HG03521 (cell line): Measurements from ENCODE around the gene GATA2.

Experiments
- ATAC-seq: cut with Tn5 transposase; IDR thresholded peaks from one replicate; pipeline ENCODE4 v1.9.1; 2021; ENCODE audit warnings: mild to moderate bottlenecking, moderate library complexity; ENCODE audit not compliant: unreplicated experiment

The GATA2 gene

DNA sequence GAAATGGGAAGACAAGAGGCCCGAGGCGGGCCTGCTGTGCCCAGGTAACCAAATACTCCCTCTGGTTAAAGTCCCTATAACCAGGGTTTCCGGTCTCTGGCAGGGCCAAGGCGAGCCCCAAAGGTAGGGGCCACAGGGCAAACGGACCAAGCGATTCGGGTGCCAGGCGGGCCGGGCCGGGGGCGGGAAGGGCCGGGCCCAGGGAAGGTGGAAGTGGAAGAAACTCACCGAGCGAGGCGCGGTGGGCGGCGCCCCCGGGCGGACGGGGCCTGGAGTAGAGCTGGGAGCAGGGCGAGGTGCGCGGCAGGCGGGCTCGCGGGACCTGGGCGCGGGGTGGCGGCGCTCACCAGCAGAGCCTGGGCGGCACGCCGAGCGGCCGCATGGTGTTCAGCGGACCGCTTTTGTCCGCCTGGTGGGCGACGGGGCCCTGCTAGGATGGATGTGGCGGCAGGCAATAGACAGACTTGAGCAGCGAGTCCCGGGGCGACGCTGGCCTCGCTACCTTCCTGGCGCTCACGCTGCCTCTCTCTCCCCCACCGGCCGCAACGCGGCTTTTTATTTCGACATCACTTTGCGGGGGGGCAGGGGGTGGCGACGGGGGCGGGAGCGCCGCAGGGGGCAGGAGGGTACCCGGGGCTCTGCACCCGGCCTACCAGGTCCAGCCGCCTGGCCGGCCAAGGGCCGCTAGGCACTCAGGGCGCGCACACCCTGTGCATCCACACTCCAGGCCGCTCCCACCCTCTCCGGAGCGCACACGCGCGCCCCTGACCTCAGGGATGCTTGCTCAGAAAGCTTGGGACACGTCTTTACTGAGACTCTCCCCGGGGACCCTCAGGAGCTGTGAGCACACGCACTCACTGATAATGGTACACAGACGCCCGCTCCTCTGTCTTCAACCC is at the start of gene GATA2:
TSS of gene GATA2 (minus strand) at position 531 of the 899 bp plus-strand sequence. CDS start 6,170 bp downstream, outside the sequence.
- no peak for ATAC-seq

DNA sequence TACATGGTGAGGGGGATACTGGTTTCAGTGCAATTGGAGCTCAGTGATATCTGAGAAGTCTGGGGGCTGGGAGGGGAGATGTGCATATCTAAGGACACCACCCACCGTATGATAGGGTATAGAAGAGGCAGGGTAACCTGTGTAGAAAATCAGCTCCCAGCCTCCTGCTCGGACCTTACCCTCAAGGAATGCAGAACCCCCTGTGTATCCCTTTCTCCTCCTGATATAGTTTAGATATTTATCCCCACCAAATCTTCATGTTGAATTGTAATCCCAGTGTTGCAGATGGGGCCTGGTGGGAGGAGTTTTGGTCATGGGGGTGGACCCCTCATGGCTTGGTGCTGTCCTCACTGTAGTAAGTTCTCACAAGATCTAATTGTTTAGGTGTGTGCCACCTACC is 48.2 kb upstream of the GATA2 start:
- no peak for ATAC-seq

DNA sequence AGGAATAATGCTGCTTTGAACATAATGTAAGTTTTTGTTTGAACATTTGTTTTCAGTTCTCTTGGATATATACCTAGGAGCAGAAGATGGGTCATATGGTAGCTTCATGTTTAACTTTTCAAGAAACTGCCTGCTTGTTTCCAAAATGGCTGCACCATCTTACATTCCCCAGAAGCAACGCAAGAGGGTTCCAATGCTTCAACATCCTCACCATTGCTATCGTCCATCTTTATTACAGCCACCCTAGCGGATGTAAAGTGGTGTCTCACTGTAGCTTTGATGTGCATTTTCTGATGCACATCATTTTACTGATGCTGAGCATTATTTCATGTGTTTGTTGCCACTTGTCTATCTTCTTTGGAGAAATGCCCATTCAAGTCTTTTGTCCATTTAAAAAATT is 46.4 kb upstream of the GATA2 start:
- ATAC-seq = no peak

DNA sequence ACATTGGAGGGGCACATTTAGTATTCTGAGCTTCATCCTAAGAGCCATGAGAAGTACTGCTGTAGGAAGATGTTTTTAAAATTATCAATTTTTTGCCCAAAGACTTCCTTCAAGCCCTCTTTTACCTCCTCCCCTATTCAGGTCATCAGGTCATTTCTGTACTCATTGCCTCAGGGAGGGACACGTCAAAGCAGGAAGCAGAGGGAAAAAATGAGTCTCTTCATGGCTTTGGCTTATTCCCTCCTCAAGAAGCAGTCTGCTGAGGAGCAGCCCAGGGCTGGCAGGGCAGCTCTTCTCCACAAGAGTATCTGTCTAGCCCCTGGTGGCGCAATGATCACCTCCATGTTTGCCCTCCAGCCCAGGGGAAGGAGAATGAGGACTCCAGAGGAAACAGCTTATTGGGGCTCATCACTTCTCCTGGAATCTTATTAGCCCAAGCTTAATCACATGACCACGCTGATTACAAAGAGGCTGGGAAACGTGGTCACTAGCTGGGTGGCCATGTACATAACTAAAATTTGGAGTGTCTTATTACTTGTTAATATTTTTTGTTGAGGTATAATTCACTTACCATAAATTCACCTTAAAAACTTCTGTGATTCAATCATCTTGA is 44.2 kb upstream of the GATA2 start:
- no peak for ATAC-seq

DNA sequence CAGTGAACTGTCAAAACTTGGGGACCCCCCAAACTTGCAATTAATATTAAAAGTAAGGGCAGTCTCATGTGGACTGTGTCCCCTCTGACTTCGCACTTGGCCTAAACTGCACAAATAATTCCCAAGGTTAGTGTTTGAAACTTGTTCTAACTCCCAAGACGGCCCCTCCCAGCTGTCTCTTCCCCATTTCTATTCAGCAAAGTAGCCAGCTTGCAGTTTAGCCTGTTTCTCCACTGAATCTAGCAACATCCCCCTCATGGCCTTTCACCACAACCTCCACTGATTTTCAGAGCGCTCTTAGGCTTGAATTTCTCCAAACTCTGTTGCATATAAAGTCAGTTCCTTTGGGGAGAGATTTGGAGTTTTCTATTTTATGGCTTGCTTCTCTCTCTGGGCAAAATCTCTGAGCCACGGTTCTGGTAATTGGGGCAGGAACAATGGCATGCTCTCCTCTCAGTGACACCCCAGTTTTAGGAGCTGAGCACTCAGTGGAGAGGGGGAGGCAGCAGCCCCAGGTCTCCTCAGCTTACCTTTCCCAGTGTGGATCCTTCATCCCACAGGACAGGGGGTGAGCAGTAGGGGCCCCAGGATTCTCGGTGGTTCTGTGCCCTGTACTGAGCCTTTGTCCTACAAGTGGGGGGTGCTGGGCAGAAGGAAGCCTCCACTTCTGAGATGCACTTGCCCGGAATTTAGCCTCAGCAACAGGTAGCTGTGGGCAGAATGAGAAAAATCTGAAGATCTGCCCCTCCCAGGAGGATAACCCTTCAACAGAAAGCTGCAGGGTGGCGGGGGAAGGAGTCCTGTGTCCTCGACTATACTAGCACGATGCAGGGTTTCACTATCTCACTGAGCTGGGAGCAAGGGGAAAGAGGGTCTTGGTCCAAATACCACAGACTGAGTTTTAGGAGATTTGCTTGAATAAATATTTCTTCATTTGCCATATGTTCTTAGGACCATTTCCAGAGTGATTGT is 39.3 kb upstream of the GATA2 start:
- no peak for ATAC-seq

DNA sequence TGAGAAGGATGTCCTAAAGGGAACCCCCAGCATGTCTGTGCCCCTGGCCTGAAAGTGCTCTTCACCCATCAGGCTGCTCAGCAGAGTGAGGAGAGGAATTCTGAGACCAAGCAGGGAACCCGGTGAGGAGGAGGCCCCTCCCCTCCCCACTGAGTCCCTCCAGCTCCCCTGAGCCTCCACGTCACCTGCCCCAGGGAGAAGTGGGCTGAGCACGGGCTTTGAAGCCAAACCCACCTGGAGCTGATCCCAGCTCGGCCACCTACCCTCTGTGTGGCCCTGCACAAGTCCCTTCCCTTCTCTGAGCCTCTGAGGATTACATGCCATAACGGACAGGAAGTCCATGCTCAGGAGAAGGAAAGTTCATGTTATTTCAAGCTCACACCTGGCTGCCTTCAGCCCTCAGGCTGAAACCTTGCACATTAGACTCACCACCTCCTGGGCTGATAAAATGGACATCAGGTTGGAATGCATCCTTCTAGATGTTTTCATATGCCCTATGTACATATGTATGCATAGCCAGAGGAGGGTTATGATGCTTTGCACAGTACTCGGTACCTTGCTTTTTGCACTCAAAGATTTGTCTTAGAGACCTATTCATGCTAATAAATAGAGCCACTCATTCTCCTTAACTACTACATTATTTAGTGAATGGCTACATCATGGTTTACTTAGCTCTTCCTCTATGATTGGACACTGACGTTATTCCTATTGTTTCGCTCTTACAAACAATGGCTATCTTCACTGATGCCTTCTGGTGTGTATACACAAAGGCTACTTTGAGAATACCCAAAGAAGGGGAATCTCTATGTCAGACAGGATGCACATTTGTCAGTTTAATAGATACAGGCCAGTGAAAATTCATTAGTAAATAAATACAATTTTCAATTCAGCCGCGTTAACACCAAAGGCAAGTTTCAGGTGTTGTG is 31.6 kb upstream of the GATA2 start:
- ATAC-seq = no peak

DNA sequence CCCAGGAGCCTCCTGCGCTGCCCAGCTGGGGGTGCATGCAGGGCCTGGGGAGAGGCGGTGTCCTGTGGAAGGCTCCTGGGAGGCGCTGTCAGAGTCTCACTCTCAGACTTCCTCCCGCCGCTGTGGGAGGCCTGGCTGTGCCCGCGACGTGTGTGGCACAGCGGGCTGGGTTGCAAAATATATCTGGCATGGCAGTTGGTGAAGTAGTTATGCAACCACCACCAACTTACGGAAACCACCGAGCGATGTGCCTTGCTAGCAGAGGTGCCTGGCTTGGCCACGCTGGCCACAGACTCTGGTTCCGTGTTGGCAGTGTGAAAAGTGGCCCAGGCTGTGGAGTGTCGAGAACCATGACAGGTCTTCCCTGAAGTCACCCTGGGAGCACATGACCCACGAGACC is 30.6 kb upstream of the GATA2 start:
- ATAC-seq = no peak

DNA sequence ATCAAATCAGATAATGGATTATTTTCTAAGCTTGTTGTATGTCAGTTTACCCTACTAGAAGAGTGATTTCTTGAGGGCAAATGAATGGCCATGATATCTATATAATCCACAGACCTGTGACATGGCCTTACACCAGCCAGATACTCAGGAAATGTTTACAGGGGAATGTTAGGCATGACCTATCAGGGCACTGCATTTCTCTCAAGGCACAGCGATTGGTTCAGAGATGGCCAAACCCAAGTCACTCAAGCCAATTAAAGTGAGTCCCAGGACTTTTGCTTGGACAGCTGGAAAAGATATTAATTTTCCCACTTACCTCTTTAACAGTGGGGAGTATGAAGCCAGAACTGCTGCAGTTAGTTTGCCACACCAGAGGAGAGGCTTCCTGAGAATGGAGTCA is 28.7 kb upstream of the GATA2 start:
- no peak for ATAC-seq

DNA sequence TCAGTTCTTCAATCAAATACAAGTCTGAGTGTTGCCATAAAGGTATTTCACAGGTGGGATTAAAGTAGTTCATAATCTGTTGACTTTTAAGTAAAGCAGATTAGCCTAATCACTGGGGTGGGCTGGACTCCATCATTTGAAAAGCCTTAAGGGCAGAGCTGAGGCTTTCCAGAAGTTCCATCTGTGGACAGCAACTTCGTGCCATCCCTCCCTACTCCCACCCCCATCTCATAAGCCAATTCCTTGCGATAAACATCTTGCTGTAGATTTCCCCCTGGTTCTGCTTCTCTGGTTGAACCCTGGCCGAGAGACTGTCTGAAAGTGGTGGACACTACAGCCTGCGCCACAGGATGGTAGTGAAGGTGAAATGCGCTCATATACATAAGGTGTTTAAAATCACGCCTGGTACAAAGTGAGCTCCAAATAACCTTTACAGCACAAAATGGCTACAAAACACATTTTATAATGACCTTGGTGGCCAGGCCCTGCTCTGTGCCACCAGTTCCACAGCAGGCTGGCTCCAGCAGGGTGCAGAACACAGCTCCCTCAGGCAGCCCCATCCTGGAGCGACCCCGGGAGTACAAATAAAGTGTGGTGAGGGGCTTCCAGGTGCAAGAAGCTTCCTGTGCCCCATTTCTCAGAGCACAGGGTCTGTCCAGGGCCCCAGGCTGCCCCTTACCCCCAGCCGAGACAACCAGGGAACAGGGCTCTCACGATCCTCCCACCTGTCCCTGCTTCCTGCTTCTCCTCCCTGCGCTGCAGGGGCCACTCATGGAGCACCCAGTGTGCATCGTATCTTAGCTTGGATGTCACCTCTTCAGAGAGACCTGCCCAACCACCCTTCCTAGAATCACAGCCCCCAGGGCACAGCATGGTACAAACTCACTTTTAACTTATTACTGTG is 25.8 kb upstream of the GATA2 start:
- ATAC-seq = no peak

DNA sequence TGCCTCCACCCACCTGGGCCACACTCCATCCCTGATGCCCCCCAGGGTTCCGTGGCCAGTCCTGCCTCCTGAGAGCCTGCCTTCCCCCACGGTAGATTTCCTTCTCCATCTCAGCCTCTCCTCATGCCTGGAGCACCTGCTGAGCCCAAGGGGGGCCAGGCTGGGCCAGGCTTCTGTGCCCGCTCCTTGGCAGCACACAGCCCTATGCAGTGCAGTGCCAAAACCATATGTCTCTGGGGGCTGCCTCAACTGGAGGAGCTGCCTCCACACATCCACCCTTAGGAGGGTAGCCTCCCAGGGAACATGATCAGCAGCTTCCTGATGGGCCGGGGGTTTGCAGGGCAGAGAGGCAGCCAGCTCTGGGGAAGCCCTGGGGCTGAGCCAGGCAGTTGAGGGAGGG is 24.6 kb upstream of the GATA2 start:
- ATAC-seq = no peak

DNA sequence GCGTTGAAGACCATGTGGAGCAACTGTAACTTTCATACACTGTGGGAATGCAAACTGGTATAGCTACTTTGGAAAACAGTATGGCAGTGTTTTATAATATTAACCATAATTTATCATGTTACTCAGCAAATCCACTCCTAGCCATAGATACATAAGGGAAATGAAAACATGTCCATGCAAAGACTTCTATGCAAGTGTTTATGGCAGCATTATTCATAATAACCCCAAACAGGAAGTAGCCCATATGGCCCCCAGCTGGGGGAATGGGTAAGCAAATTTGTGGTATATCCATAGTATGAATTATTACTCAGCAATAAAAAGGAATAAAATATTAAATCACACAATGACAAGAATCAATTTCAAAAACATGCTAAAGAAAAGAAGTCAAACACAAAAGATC is 23.0 kb upstream of the GATA2 start:
- no peak for ATAC-seq

DNA sequence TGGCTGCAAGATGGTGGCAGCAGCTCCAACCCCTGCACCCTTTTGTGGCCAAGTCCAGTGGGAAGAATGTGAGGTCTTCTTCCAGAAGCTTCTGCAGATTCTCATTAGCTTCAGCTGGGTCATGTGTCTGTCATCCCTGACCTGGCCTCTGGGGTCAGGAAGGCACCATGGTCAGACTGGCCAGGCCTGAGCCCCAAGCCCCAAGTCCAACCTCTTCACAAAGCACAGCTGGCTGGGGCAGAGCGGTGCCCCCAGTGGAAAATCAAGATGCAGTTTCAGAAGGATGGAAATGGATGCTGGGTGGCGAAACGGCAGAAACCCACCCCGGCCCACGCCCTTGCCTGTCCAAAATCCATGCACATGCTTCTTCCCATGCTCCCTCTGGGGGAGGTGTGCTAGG is 15.9 kb upstream of the GATA2 start:
- ATAC-seq = no peak

DNA sequence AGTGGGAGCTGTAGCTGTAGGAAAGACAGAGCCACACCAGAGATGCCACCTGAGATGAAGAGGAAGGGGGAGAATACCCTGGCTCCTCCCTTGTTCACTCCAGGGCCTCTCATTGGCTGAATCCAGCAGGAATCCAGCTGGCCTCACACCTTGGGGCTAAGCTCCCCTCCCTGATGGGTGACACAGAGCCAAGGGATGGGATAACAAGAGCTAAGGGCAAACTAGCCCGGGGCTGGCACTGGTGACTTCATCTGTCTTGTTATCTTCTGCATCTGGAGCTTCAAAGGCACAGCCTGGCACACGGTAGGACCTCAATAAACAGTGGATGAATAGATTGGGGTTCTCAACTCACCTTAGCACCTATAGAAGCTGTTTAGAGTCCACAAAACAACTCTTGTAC is 13.8 kb upstream of the GATA2 start:
- no peak for ATAC-seq

DNA sequence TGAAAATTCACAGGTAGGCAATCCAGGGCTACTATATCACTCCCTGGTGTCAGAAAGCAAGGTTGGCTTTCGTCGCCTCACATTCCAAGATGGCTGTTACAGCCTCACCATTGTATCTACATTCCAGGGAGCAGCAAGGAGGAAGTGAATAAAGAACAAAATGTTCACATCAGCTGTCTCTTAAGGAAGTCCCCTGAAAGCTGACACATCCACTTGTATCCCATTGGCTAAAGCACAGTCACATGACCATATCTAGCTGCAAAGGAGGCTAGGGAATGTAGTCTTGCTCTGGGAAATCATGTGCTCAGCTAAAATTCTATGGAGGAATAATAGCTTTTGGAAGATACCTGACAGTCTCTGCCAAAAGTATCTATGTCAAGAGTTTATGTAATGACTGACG is 12.8 kb upstream of the GATA2 start:
- ATAC-seq = no peak

DNA sequence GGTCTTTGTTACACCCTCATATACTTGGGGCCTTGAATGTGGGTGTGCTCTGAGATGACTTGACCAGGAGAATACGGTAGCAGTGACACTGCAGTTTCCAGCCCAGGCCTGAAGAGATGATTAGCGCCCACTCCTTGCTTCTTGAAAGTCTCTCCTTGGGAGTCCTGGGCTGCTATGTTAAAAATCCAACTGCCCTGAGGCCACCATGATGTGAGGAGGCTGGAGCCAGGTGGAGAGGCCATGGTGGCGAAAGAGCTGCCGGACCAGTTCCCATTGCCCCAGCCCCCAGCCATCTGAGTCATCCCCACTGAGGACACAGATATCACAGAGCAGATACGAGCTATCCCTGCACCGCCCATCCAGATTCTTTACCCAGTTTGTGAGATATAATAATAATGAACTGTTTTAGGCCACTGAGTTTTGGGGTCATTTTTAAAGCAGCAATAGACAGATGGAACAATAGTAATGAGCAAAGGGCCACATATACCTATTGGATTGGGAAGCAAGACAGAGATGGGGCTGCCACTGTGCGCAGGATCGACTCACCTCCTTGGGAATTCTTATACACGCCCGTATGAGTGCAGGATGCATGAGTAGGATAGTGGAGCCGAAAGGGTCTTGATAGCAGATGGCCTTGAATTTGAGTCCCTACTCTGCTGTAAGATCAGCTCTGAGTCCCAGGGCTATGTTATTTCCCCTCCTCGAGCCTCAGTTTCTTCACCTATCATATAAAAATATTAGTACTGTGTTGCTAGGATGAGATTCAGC is 12.1 kb upstream of the GATA2 start:
- no peak for ATAC-seq

DNA sequence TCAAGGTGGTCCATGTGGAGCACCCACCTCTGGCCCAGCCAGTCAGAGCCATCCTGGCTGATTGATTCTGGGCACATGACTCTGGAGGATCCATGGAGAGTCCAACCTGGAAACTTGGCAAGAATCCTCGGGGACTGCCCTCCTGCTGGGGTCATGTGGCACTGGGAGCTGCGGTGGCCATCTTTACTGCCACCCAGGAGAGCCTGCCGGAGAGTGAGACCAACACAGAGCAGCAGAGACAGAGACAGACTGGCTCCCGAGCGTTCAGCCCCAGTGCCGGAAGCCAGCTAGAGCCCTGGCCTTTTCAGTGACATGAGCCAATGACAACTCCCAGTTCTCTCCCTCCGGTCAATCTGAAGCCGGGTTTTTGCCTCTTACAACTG is 11.5 kb upstream of the GATA2 start:
- ATAC-seq = no peak

DNA sequence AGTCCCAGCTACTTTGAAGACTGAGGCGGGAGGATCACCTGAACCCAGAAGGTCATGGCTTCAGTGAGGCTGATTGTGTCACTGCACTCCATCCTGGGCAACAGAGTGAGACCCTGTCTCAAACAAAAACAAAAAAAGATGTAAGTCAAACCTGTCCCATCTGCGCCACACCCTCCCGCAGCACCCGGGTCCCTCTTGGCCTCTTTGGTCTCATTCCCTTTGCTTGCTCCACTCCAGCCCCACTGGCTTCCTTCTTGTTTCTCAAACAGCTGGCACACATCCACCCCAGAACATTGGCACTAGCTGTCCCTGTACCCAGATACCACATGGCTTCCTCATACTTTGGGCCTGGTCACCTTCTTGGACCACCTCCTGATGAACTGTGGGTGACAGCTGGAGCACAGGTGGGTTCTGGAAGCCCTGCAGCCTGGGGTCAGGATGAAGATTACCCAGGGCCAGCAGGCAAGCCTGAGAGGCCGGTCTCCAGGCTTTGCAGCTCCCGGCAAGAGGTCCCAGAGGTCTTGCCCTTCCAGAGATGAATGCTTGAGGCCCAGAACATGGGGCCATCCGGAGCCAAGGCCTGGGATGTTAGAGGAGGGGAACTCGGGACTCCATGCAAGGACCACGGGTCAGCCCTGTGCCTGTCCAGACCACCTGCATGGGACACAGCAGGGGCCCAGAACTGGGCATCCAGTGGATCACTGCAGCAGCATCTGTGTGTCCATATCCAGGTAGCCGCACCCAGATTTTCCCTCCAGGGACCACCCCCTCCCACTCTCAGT is 10.9 kb upstream of the GATA2 start:
- ATAC-seq = no peak

DNA sequence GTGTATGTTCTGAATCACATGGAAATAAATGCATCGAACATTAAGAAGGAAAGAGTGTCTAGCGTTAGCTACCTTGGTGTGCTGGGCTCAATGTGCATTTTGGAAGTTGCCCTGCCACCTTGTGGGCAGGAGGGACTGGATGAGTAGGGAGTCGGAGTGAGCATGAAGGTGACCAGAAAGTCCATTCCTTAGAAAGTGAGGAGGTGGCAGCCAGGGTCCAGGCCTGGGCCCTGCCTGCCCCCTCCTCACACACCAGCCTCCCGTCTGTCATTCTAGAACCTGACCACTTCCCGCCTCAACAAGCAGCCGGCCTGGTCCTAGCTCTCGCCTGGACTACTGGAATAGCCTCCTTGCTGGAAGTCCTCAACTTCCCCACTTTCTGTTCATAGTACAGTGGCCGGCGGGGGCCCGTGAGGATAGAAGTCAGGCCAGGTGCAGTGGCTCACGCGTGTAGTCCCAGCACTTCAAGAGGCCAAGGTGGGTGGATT is 10.2 kb upstream of the GATA2 start:
- ATAC-seq = no peak
